Astrocyte (in vitro differentiated cells and primary cell): ENCODE measurements around the gene SIGLEC12.

Source experiments
- CTCF ChIP-seq: IDR thresholded peaks from 2 replicates; pipeline ENCODE4 v1.5.1; 2011; ENCODE audit warnings: low read depth, mild to moderate bottlenecking, inconsistent platforms, low read length, moderate library complexity; ENCODE audit not compliant: insufficient read depth
- EZH2 ChIP-seq: IDR thresholded peaks from 2 replicates; pipeline ENCODE4 v1.6.1; 2012; ENCODE audit warnings: mild to moderate bottlenecking, low read length, inconsistent platforms; ENCODE audit not compliant: insufficient read depth

GRCh38 chr19:51485960-51486660, 15.5 kb downstream of the SIGLEC12 start:
- TF ChIP-seq CTCF = no peak
- TF ChIP-seq EZH2 = no peak
